ENCODE data around the gene ECSCR. TPM values are rescaled to one million over a fixed set of nuclear protein-coding genes. Genes with fewer than 3 reads are reported as not detected.
"Not testable (repeated sequence)": the region's sequence is repeated elsewhere in the genome, so short reads cannot be mapped to it uniquely, and the experiment has no call there.

The ECSCR gene
- total RNA-seq, 1 donor from 2014 or later, result 31.1 TPM

DNA sequence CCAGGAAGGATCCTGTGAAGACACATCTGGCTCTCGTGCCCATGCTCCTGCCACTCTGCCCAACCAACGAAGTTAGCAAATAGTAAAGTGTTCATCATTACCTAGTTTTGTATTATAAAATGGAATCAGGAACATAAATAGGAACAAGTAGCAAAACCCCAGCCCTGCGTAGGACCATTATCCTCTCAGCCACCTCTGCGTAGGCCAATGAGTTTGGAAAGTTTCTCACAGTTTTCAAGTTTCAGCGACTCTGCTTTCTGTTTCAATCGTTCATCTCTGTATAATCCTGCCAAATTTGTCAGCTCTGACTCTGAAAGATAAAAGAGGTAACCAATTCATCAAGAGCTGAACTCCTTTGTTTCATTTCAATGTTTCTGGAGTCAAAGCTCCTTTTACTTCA lies 48.6 kb downstream of the ECSCR start:
- no peak for DNase-seq (ENCODE audit: low spot score)

GRCh38 chr5:139413153-139413552 lies 49.4 kb downstream of the ECSCR start:
- DNase-seq (ENCODE audit: low spot score), result no peak

GRCh38 chr5:139410993-139411828 lies 51.3 kb downstream of the ECSCR start:
- no peak for DNase-seq (ENCODE audit: low spot score)

- DNase-seq (ENCODE audit: low spot score), result no peak
These were observed 52.2 kb downstream of the ECSCR start for GRCh38 chr5:139410121-139410992.

DNA sequence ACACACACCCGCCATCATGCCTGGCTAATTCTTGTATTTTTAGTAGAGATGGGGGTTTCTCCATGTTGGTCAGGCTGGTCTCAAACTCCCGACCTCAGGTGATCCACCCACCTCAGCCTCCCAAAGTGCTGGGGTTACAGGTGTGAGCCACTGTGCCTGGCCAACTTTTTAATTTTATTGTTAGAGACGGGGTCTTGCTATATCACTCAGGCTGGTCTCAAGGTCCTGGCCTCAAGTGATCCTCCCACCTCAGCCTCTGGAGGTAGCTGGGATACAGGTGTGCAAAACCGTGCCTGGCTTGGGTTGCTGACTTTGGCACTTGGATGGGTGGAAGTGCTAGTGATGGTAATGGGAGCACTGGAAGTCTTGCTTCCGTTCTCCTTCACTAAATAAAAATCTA lies 53.4 kb downstream of the ECSCR start:
- not testable (repeated sequence) for DNase-seq (ENCODE audit: low spot score)

DNA sequence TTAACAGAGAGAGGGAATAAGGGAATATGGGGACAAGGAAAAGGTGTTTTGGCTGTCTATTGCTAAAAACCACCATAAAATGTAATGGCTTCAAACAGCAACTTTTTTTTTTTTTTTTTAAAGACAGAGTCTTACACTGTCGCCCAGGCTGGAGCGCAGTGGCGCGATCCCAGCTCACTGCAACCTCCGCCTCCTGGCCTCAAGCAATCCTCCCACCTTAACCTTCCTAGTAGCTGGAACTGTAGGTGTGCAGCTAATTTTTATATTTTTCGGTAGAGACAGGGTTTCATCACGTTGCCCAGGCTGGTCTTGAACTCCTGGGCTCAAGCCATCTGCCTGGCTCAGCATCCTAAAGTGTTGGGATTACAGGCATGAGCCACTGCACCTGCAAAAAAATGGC lies 54.4 kb downstream of the ECSCR start:
- DNase-seq (ENCODE audit: low spot score), result no peak

- DNase-seq (ENCODE audit: low spot score), result no peak
These were observed 55.0 kb downstream of the ECSCR start for GRCh38 chr5:139407517-139407916.

- no peak for DNase-seq (ENCODE audit: low spot score)
These were observed 55.6 kb downstream of the ECSCR start for GRCh38 chr5:139406963-139407362.

DNA sequence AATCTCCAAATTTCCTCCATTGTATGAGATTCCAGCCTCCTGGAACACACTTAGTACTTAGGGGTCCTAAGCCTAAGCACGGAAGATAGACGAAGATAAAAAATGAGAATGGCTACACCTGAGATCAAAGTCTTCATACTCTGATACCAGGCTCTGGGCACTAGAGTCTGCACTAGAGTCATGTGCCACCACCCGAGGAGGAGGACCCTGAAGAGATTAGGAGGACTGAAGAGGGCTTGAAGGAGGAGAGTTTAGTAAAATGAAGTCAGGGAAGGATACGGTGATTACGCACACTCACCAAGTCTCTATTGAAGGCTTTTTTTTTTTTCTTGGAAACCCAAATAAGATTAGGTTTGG lies 58.1 kb downstream of the ECSCR start:
- DNase-seq (ENCODE audit: low spot score), result no peak

DNA sequence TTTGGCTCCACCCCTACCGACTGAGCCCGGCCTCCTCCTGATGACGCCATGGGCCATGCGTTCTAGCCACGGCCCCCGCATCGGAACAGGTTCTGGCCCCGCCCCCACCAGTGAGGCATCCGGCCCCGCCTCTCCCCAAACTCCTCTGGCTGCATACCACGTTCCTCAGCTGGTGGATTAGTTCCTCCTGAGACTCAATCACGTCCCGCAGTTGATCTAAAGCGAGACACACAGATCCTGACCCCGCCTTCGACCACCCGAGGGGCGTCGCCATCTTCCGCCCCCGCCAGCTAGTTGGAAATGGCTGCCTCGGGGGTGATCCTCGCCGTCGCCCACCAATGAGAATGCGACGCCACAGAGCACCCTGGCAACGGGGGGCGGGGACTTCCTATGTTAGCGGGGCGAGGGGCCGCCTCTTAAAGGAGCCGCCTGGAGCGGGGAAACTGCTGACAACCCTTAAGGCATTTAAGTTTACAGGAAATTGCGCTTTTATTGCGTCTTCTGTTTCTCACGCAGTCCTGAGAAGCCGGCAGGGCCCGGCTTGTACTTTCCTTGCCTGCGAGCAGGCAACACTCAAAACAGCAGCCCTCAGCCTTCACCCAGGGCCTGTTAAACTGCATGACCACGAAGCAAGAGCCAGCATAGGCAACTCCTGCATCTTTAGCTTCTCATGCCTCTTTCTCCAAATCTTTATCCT lies 58.6 kb downstream of the ECSCR start, which contains the start of gene SPATA24:
TSS of gene SPATA24 (minus strand) at position 303 of the 697 bp plus-strand sequence. CDS start at position 274, 29 bp downstream.
- DNase-seq (ENCODE audit: low spot score), result peak; percentile 98

- no peak for DNase-seq (ENCODE audit: low spot score)
These were observed 59.1 kb downstream of the ECSCR start for GRCh38 chr5:139403418-139403786.

- no peak for DNase-seq (ENCODE audit: low spot score)
These were observed 59.9 kb downstream of the ECSCR start for GRCh38 chr5:139402561-139403158.

DNA sequence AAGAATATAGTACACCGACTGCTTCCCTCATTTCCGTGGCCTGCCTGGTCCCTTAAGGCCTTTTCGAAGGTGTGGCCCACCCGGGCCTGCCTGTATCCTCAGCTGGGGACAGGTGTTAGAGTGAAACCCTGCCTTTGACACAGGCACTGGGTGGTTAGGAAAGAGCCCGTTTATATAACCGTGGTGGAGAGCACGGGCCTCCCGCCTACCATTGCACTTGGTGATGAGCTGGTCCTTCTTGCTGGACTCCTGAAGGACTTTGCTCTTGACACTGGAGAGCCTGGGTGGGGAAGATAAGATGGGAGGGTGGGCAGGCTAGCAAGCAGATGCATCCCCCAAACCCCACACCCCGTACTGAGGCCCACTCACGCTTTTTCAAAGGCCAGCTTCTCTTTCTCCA lies 61.0 kb downstream of the ECSCR start:
- DNase-seq (ENCODE audit: low spot score), result no peak

DNA sequence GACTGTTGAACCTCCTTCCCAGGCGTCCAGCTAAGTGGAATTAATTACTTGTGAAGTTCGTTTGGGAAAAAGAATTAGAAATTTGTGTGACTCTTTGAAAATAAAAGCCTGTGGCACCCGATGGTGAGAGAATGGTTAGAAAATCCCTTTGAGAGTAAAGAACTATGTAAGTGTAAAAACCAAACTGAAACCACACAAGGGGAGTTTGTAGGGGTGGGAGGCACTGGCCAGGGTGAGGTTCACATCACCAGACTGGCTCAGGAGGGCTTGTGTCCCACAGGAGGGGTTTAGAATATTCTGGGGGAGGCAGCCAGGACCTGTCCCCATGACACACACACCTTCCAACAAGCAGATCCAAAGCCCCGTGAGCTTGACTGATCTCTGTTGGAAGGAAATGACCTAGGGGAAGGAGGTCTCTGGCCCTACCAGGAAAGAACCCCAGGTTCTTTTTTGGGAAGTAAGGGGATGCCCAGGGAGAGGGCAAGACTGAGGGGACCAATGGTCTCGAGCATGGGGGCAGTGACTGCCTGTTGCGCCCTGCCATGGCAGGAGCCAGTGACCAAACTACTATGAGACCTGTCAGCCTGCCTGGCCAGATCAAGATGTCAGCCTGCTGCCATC lies 62.9 kb downstream of the ECSCR start:
- DNase-seq (ENCODE audit: low spot score), result no peak

Other genes starting within 250 kb of the ECSCR start
- gene MATR3, start 169.0 kb downstream of the ECSCR start, total RNA-seq, result 259 TPM
- gene PAIP2, start 120.9 kb downstream of the ECSCR start, total RNA-seq, result 75.6 TPM
- 0.65 TPM for gene SLC23A1, start 79.4 kb downstream of the ECSCR start, total RNA-seq
- 12.9 TPM for gene MZB1, start 72.8 kb downstream of the ECSCR start, total RNA-seq
- gene PROB1, start 67.6 kb downstream of the ECSCR start, total RNA-seq, result 2.4 TPM
- gene SPATA24, start 58.7 kb downstream of the ECSCR start, total RNA-seq, result 7.8 TPM
- 10.3 TPM for gene DNAJC18, start 23.2 kb downstream of the ECSCR start, total RNA-seq
- not detected for gene SMIM33, start 8.3 kb upstream of the ECSCR start, total RNA-seq
- gene STING1, start 20.0 kb upstream of the ECSCR start, total RNA-seq, result 71.5 TPM
- gene UBE2D2, start 98.6 kb upstream of the ECSCR start, total RNA-seq, result 180 TPM
- 28.7 TPM for gene CXXC5, start 185.6 kb upstream of the ECSCR start, total RNA-seq